Breast epithelium (tissue), 4 donors: ENCODE results near the gene OTUD3. TPM values are rescaled to one million over a fixed set of nuclear protein-coding genes. Genes with fewer than 3 reads are reported as not detected.
A peak's percentile ranks its signal among the peaks of the same experiment; 100 is the strongest.

ENCODE experiments used
- DNase-seq, 2 donors: peaks; one replicate each; pipeline ENCODE4 v3.0.0-alpha.2; 2019; ENCODE audit warnings: low spot score in 2 of 2
- H3K27ac ChIP-seq, 2 donors: fragments of 200-600 bp; sonication (generic) in 1 of 2; one replicate each; pipeline ENCODE4 v1.5.1; 2016 to 2019; ENCODE audit warnings: mild to moderate bottlenecking in 1 of 2
- H3K27me3 ChIP-seq, 2 donors: fragments of 200-600 bp; sonication (generic) in 1 of 2; one replicate each; pipeline versions ENCODE4 v1.5.1 to v1.6.0; 2017 to 2019; ENCODE audit warnings: control low read depth in 1 of 2, mild to moderate bottlenecking in 1 of 2
- H3K36me3 ChIP-seq: fragments of 200-600 bp; one replicate; pipeline ENCODE4 v1.5.1; 2019
- H3K4me1 ChIP-seq, 2 donors: fragments of 200-600 bp; sonication (generic); one replicate each; pipeline ENCODE4 v1.5.1; 2016 to 2019; ENCODE audit warnings: control low read depth in 1 of 2
- H3K4me3 ChIP-seq, 3 donors: fragments of 200-600 bp; sonication (generic); 1 replicate in 2 of 3; 2 replicates in 1 of 3; pipeline ENCODE4 v1.5.1; 2016 to 2019; ENCODE audit warnings: mild to moderate bottlenecking in 3 of 3, moderate library complexity in 2 of 3
- H3K9me3 ChIP-seq, 2 donors: fragments of 200-600 bp; sonication (generic) in 1 of 2; one replicate each; pipeline ENCODE4 v1.5.1; 2016 to 2019; ENCODE audit warnings: control low read depth in 1 of 2
- POLR2A ChIP-seq: fragments of 450-650 bp; IDR thresholded peaks from one replicate; pipeline ENCODE4 v1.6.1; 2016; ENCODE audit warnings: antibody characterized with exemption, mild to moderate bottlenecking, moderate library complexity
- POLR2AphosphoS5 ChIP-seq, 3 donors: sonication (generic); formaldehyde crosslinking; IDR thresholded peaks; one replicate each; pipeline ENCODE4 v1.6.1; 2017; ENCODE audit warnings: antibody characterized with exemption in 3 of 3
- intact Hi-C: fragments of 100-400 bp; cut with DNase I; formaldehyde crosslinking; loops from one replicate; pipeline ENCODE4 v1.15.1; 2023; ENCODE audit warnings: low total_unique reads
- total RNA-seq, 3 donors: library from RNA; depleted of rRNA; stranded (reverse); fragments of >200 nt; gene quantifications; one replicate each; pipeline ENCODE4 v1.1.0, GENCODE V29; 2016
- TF ChIP-seq, protein P1 (sequence below), 3 donors: fragments of 450-650 bp; IDR thresholded peaks; one replicate each; pipeline ENCODE4 v1.5.1; 2016 to 2017; ENCODE audit warnings: antibody characterized with exemption in 3 of 3, mild to moderate bottlenecking in 3 of 3, moderate library complexity in 3 of 3

Gene OTUD3
- total RNA-seq, 3 donors from 2014 or later = 5.8 to 11.1 (median 8.5) TPM

DNA sequence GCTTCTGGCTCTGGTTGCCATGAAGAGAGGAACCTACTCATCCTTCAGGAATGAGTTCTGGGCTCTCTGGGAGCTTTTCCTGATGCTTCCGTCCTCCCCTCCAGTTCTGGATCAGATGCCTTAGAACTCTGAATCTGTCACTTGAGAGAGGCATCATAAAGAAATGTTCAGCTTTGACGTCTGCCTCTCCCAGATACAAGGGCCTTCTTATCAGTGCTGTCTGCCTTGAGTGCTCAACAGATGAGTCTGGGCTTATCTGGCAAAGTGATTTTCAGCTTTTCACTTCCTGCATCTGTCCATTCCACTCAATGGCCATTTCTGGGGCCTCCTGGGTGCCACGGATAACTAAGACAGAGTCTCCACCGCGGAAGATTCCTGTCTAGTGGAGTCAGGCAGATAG, 12.3 kb upstream of the OTUD3 start:
- intact Hi-C loops = no loop called here
- DNase-seq = no peak
- no peak for TF ChIP-seq POLR2A
- TF ChIP-seq POLR2AphosphoS5 (IDR thresholded peaks at IDR 0.05) = no peak
- Histone ChIP-seq H3K36me3 (no peaks in the 10 kb centered on the region), H3K4me3 (no peak overlapping the region), H3K9me3 (no peaks in the 10 kb centered on the region), H3K4me1 (no peaks in the 10 kb centered on the region), H3K27me3 (no peaks in the 10 kb centered on the region), H3K27ac (no peak overlapping the region)

DNA sequence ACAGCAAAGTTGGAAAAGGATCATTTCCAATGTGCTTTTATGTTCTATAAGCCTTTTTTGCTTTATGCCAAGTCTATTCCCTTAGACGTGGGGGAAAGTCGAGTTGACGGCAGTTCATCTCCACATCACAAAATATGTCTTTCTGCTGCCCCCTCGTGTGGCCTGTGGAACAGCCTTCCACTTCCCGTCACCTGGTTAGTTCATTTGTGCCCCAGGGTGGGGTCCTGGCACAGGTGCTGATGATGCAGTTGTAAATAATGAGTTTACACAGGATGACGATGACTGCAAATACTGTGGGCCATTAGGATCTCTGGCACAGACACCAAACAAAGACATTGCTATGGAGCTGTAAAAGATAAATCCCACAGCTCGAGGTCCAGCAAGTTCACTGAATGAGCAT, 10.0 kb upstream of the OTUD3 start:
- DNase-seq = peak; percentile 47 to 62
- Histone ChIP-seq H3K27ac (no peak overlapping the region), H3K4me3 (no peak overlapping the region), H3K4me1 (no peaks in the 10 kb centered on the region), H3K27me3 (no peaks in the 10 kb centered on the region), H3K36me3 (no peaks in the 10 kb centered on the region), H3K9me3 (no peaks in the 10 kb centered on the region)
- no peak for TF ChIP-seq POLR2A
- TF ChIP-seq, protein P1, sequence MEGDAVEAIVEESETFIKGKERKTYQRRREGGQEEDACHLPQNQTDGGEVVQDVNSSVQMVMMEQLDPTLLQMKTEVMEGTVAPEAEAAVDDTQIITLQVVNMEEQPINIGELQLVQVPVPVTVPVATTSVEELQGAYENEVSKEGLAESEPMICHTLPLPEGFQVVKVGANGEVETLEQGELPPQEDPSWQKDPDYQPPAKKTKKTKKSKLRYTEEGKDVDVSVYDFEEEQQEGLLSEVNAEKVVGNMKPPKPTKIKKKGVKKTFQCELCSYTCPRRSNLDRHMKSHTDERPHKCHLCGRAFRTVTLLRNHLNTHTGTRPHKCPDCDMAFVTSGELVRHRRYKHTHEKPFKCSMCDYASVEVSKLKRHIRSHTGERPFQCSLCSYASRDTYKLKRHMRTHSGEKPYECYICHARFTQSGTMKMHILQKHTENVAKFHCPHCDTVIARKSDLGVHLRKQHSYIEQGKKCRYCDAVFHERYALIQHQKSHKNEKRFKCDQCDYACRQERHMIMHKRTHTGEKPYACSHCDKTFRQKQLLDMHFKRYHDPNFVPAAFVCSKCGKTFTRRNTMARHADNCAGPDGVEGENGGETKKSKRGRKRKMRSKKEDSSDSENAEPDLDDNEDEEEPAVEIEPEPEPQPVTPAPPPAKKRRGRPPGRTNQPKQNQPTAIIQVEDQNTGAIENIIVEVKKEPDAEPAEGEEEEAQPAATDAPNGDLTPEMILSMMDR (IDR thresholded peaks at IDR 0.05) = peak in 2 of 3 donors; percentile 21 to 50
- no peak for TF ChIP-seq POLR2AphosphoS5 (IDR thresholded peaks at IDR 0.05)
- intact Hi-C loops = no loop called here

DNA sequence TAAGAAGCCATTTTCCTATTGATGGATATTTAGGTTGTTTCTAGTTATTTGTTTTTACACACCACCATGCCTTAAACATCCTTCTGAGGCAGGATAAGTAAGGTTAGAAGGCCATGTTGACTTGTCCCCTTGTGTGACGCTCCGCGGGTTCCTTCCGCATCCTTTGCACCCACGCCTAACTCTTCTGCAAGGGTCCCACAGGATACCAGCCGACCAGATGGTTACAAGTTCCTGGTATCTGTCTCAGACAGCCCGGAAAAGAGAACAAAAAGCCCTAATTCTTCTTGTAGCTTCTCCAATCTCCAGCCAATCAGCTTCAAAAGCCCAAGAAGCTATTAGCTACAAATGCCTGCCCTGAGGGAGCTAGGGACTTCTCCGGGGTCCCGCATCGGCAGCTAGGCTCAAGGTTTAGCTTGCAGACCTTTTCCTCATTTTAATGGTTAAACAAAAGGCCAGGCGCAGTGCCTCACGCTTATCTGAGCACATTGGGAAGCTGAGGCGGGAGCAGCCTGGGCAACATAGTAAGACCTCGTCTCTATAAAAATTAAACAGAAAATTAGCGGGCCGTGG, 4.9 kb upstream of the OTUD3 start:
- Histone ChIP-seq H3K4me3 (no peak overlapping the region), H3K27ac (no peak overlapping the region), H3K36me3 (no peaks in the 10 kb centered on the region), H3K9me3 (no peaks in the 10 kb centered on the region), H3K27me3 (no peaks in the 10 kb centered on the region), H3K4me1 (no peaks in the 10 kb centered on the region)
- no peak for DNase-seq
- intact Hi-C loops = no loop called here
- TF ChIP-seq POLR2A (no peak), POLR2AphosphoS5 (IDR thresholded peaks at IDR 0.05) (no peak)
- TF ChIP-seq, protein P1 (IDR thresholded peaks at IDR 0.05) = no peak

DNA sequence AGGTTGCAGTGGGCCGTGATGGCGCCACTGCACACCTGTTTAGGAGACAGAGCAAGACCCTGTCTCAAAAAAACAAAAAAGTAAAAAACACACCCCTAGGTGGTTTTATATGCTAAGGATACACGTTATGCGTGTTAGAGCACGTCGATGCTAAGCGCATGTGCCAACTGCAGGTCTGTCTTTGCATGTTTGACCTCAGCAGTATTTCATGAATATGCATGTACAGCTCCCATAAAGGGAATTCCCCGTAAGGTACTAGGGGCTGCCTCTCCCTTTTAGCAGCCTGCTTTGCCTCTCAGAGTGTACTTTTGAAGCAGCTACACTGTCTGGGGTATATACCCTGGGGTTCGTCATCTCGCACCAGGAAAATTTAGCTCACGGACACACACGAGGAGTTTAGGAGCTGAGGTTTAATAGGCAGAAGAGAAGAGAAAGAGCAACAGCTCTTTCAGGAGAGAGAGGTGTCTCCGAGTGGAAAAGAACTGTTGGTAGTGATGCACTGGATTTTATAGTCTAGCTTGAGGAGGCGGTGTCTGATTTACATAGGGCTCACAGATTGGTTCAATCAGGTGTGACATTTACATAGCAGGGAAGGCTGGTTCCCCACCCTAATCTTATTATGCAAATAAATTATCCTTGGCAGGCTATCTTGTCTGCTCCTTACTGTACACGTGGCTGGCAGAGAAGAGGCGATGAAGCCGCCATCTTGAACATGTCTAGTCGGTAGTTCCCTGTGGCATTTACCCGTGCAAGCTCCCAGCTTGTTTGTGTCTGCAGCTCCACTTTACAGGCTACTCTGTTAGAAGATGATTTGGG, 4.2 kb upstream of the OTUD3 start:
- peaks cover 0 to under 1% of the 10 kb centered on the region in 2 donors for H3K4me1 ChIP-seq
- peak overlapping the region in 1 of 2 donors; percentile 36 for H3K27ac ChIP-seq
- intact Hi-C loops = no loop called here
- DNase-seq = peak in 1 of 2 donors; percentile 30
- peak overlapping the region in 2 of 3 donors; percentile 37 to 60 for H3K4me3 ChIP-seq
- no peak for TF ChIP-seq POLR2A
- TF ChIP-seq POLR2AphosphoS5 (IDR thresholded peaks at IDR 0.05) = no peak
- TF ChIP-seq, protein P1 (IDR thresholded peaks at IDR 0.05) = no peak
- no peaks in the 10 kb centered on the region for H3K27me3 ChIP-seq
- H3K9me3 ChIP-seq = no peaks in the 10 kb centered on the region
- no peaks in the 10 kb centered on the region for H3K36me3 ChIP-seq

DNA sequence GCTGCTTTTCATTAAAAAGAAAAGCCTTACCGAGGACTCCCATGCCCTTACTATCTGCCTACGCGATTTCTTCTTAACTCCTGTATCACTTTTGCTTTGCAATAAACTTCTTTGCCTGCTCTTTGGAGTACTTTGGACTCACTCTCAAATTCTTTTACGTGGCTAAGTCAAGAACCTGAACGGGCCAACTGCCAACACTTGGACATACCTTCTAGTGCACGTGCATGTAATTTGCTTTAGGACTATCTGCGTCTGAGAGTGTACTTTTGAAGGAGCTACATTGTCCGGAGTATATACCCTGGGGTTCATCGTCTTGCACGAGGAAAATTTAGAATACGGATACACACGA, 3.6 kb upstream of the OTUD3 start:
- peak overlapping the region in 2 of 3 donors; percentile 37 to 60 for H3K4me3 ChIP-seq
- H3K4me1 ChIP-seq = peaks cover 0 to 6% of the 10 kb centered on the region in 2 donors
- no peaks in the 10 kb centered on the region for H3K27me3 ChIP-seq
- no peaks in the 10 kb centered on the region for H3K9me3 ChIP-seq
- intact Hi-C loops = no loop called here
- DNase-seq = no peak
- no peak overlapping the region for H3K27ac ChIP-seq
- no peak for TF ChIP-seq POLR2A
- TF ChIP-seq POLR2AphosphoS5 (IDR thresholded peaks at IDR 0.05) = no peak
- TF ChIP-seq, protein P1 (IDR thresholded peaks at IDR 0.05) = no peak
- H3K36me3 ChIP-seq = no peaks in the 10 kb centered on the region
